NCI-H82 treated with DMSO at 0.1 percent for 48 hours (cell line): ENCODE measurements around the gene OR6J1.
"Not testable (repeated sequence)": the region's sequence is repeated elsewhere in the genome, so short reads cannot be mapped to it uniquely, and the experiment has no call there.

Experiments
- DNase-seq: peaks from one replicate; lab custom pipeline; 2025; ENCODE audit not compliant: unreplicated experiment; lab: John Stamatoyannopoulos, UW

Gene OR6J1

GRCh38 chr14:22651586-22651985, 7.4 kb upstream of the OR6J1 start:
- no peak for DNase-seq

DNA sequence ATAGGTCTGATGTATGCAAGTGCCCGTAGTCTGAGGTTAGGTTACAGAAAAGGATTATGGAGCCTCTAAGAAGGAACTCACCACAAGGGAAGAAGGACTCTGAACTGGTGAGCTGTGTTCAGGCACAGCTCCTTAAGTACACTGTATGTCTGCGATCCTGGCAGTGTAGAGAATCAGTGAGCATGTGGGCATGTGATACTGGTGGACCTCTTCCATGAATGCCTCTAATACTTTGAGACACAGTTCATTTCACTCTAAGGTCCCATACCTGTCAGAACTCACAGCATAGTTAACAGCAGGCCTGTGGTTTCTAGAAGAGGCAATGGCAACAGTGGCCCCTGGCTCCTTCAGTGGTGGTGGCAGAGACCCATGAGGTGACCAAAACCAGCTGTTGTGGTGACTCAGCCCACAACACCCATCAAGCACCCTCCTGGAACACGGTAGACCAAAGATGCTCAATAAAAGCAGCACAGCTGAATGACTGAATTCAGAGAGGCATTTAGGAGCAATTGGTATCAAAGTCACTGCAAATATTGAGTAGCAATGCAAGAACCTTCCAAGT, 6.9 kb upstream of the OR6J1 start:
- no peak for DNase-seq

DNA sequence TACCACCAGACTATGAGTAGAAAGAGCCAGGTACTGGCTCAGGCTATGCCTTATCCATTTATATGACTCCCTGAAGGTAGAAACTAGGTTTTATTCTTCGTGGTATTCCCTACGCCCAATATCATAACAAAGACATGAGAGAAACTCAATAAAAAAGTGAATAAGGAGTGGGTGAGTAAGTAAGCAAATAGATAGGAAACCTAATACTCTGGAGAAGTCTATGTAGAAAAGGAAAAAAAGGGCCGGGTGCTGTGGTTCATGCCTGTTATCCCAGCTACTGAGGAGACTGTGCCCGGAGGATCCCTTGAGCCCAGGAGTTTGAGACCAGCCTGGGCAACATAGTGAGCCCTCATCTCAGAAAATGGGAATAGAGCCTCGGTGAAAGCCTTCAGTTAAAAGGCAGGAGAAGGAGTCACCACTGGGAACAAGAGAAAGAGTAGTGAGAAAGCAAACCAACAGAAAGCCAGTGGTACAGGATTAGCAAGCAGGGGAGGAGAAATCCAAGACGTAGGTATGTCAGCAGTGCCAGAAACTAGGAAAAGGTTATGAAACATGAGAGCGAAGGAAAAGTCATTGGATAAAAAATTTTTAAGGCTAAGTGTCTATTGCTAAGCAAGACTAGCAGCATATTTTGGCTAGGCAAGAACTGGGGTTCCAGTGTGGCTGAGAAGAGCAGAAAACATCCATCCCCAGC, 6.0 kb upstream of the OR6J1 start:
- no peak for DNase-seq

GRCh38 chr14:22648506-22648905, 4.4 kb upstream of the OR6J1 start:
- no peak for DNase-seq

GRCh38 chr14:22646570-22647254, 2.6 kb upstream of the OR6J1 start:
- no peak for DNase-seq

DNA sequence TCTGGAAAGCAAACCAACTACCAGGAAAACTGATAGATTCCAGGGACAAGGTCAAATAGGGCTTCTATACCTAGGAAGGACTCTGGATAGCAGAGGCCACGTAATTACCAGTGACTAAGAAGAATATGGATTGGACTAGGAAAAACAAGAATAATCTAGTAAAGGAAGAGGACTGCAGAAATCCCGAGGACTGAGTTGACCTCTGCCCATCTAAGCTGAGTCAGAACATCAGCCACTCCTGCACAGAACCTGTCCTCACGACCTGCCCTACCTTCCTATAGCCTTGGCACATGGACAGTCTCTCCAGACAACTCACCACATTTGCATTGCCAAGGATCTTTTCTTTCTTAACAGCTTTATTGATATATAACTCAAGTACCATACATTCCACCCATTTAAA, 2.3 kb downstream of the OR6J1 start:
- DNase-seq, result no peak

- DNase-seq, result no peak
These were observed 4.0 kb downstream of the OR6J1 start for GRCh38 chr14:22640192-22640591.

DNA sequence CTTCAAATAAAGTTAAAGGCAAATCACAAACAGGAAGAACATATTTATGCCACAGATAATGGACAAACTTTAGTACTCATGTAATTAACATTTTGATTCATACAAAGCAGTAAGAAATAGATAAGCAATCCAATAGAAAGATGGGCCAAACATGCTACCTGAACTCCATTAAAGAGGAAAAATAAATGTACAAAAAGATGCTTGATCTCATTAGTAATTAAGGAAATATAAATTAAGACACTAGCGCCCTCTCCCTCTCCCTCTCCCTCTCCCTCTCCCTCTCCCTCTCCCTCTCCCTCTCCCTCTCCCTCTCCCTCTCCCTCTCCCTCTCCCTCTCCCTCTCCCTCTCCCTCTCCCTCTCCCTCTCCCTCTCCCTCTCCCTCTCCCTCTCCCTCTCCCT, 8.2 kb downstream of the OR6J1 start:
- DNase-seq, result not testable (repeated sequence)

GRCh38 chr14:22634233-22634900, 9.8 kb downstream of the OR6J1 start:
- no peak for DNase-seq

DNA sequence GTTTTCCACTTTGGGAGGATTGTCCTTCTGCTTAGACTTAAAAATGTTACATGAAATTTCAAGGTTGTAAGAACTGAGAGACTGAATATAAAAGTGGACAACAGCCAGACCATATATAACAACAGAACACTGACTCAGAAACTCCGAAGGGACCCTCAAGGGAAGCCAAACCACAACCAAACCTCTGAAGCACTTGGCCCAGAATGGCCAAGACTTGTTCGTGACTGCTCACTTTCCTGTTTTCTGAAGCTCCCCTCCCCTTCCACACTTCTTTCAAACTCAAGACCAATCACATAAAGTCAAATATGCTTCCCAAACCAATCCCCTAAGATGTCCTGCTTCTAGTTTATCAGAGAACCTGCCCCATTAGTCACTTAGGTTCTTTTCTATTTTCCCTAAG, 13.7 kb downstream of the OR6J1 start:
- DNase-seq, result no peak

- no peak for DNase-seq
These were observed 14.1 kb downstream of the OR6J1 start for GRCh38 chr14:22630066-22630465.

GRCh38 chr14:22629361-22629760, 14.8 kb downstream of the OR6J1 start:
- no peak for DNase-seq

DNA sequence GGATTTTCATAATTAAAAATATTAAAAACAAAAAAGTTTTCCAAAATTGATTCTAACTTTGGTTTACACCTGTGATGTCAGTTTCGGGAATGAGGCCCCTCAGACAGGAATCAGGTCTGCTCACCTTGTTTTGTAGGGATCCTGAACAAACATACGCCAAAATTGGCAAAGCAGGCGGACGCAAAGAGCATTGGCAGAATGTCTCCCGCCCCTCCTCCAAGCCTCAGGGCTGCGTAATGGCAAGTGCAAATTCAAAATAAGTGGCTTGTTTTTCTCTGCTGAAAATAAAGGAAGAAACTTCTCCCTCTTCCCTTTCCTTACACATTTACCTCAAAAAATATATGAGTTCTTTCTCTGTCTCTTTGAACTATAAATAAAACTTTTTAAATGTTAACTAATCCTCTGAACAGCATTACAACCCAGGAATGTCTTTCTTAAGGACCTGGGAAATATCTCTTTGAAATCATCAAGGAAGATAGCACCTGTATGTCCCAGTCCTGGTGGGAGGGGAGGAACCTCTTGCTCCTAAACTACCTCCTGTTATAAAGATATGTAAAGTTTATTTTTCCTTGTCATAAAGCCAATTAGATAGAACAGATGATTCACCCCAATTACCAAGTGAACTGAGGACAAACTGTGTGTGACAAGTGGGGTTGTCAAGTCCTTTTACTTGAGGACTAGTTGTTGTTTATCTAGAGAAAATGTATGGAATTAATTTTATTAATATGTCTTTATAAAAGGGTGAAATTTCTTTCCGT, 16.5 kb downstream of the OR6J1 start:
- DNase-seq, result no peak

DNA sequence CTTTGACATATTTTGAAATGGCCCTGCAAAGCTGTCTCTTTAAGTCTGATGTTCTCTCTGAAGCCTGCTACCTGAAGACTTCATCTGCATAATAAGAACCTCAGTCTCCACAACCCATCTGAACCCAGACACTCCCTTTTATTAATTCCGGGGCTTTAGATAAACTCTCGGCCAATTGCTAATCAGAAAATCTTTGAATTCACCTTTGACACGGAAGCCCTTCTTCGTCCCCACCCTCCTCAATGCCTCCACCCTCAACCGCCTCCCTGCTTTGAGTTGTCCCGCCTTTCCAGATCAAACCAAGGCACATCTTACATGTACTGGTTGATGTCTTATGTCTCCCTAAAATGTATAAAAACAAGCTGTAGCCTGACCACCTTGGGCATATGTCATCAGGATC, 17.6 kb downstream of the OR6J1 start:
- DNase-seq, result no peak

DNA sequence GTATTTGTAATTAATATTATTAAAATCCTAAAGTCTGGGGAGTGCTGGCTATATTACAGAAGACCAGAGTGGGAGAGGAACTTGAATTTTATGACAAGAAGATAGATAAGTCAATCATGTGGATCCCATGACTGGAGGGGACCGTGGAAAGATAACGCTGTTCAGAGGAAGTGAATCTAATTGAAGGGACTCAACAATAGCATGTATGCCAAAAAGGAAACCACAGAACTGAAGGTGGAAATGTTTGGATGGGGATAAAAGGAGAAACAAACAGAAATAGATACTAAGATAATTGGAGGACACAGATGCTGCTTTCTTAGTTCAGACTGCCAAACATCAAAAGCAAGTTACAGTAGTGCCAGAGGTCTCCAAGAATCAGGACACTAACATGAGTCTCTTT, 21.1 kb downstream of the OR6J1 start:
- DNase-seq, result no peak

DNA sequence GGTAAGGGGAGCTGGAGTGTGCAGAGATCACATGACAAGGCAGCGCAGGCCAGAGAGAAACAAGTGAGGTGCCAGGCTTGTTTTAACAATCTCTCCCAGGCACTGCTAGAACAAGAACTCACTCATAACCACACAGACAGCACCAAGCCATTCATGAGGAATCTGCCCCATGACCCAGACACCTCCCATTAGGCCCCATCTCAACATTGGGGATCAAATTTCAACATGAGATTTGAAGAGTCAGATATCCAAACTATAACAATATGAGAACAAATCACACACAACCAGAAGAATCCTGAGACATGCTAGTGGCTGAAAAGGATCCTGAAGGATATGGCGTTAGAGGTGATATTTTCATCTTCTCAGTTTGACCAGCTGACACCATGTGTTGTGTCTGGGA, 21.9 kb downstream of the OR6J1 start:
- DNase-seq, result no peak

GRCh38 chr14:22615765-22616164, 28.4 kb downstream of the OR6J1 start:
- not testable (repeated sequence) for DNase-seq

GRCh38 chr14:22614240-22614799, 29.8 kb downstream of the OR6J1 start:
- DNase-seq, result no peak

- DNase-seq, result no peak
These were observed 30.4 kb downstream of the OR6J1 start for GRCh38 chr14:22613736-22614239.

GRCh38 chr14:22613106-22613695, 31.0 kb downstream of the OR6J1 start:
- no peak for DNase-seq
